Measurements from ENCODE around the gene PCDHGB1.

DNA sequence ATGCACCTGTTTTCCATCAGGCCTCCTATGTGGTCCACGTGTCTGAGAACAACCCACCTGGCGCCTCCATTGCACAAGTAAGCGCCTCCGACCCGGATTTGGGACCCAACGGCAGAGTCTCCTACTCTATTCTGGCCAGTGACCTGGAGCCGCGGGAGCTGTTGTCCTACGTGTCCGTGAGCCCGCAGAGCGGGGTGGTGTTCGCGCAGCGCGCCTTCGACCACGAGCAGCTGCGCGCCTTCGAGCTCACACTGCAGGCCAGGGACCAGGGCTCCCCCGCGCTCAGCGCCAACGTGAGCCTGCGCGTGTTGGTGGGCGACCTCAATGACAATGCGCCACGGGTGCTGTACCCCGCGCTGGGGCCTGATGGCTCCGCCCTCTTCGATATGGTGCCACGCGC lies 1.7 kb downstream of the PCDHGB1 start:
- TF ChIP-seq POLR2A (IDR thresholded peaks at IDR 0.05) (no peak), EP300 (IDR thresholded peaks at IDR 0.05) (no peak)
- TF ChIP-seq, protein P1, sequence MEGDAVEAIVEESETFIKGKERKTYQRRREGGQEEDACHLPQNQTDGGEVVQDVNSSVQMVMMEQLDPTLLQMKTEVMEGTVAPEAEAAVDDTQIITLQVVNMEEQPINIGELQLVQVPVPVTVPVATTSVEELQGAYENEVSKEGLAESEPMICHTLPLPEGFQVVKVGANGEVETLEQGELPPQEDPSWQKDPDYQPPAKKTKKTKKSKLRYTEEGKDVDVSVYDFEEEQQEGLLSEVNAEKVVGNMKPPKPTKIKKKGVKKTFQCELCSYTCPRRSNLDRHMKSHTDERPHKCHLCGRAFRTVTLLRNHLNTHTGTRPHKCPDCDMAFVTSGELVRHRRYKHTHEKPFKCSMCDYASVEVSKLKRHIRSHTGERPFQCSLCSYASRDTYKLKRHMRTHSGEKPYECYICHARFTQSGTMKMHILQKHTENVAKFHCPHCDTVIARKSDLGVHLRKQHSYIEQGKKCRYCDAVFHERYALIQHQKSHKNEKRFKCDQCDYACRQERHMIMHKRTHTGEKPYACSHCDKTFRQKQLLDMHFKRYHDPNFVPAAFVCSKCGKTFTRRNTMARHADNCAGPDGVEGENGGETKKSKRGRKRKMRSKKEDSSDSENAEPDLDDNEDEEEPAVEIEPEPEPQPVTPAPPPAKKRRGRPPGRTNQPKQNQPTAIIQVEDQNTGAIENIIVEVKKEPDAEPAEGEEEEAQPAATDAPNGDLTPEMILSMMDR (IDR thresholded peaks at IDR 0.05): no peak
